ENCODE results near the gene MSRB3.

DNA sequence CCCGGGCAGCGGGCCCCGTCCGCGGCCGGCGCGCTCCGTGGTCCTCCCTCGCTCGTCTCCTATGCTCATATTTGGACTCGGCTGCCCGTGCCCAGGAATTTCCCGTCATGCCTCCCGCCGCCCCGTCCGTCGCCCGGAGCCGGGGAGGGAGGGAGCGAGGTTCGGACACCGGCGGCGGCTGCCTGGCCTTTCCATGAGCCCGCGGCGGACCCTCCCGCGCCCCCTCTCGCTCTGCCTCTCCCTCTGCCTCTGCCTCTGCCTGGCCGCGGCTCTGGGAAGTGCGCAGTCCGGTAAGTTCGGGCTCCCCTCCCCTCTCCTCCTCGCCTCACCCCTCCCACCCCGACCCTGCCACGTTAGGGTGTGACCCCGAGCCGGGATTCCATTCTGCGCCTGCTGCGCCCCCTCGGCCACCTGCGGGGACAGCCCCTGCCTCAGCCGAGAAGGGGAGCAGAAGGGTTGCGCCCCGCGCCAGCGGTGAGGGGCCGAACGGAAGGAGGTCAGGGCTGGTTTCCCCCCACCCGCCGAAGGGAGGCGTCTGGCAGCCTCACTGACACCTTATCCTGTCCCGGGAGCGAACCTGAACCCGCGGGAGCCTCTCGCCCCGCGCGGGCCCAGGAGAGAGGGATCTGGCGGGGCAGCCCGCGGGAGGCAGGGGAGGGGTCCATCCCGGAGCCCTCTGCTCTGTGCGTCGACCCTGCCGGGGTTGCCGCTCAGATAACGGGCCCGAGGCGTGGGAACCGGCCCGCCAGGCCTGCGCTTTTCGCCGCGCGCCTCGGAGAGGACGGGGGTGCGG is at the start of gene MSRB3:
- TF ChIP-seq, protein P1, sequence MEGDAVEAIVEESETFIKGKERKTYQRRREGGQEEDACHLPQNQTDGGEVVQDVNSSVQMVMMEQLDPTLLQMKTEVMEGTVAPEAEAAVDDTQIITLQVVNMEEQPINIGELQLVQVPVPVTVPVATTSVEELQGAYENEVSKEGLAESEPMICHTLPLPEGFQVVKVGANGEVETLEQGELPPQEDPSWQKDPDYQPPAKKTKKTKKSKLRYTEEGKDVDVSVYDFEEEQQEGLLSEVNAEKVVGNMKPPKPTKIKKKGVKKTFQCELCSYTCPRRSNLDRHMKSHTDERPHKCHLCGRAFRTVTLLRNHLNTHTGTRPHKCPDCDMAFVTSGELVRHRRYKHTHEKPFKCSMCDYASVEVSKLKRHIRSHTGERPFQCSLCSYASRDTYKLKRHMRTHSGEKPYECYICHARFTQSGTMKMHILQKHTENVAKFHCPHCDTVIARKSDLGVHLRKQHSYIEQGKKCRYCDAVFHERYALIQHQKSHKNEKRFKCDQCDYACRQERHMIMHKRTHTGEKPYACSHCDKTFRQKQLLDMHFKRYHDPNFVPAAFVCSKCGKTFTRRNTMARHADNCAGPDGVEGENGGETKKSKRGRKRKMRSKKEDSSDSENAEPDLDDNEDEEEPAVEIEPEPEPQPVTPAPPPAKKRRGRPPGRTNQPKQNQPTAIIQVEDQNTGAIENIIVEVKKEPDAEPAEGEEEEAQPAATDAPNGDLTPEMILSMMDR (IDR thresholded peaks at IDR 0.05; ENCODE audit: poor library complexity): peak; percentile 16
- no peak for TF ChIP-seq EZH2phosphoT487 (IDR thresholded peaks at IDR 0.05; ENCODE audit: low read depth, severe bottlenecking, unreplicated experiment)
- no peak for TF ChIP-seq EZH2 (IDR thresholded peaks at IDR 0.05; ENCODE audit: borderline replicate concordance)

Measured in hepatocyte (in vitro differentiated cells).